Endodermal cell (in vitro differentiated cells): Measurements from ENCODE around the gene EARS2. TPM values are rescaled to one million over a fixed set of nuclear protein-coding genes. Genes with fewer than 3 reads are reported as not detected.

Experiments used
- DNase-seq: peaks from one replicate; pipeline ENCODE4 v3.0.0-alpha.2; 2017
- H3K27ac ChIP-seq: 2 replicates; pipeline ENCODE4 v1.5.1; 2013; ENCODE audit warnings: mild to moderate bottlenecking, low read depth, low read length, moderate library complexity
- H3K27me3 ChIP-seq: 2 replicates; pipeline ENCODE4 v1.6.1; 2013; ENCODE audit warnings: mild to moderate bottlenecking, low read length, moderate library complexity; ENCODE audit not compliant: insufficient read depth, control insufficient read depth, poor library complexity, severe bottlenecking
- H3K36me3 ChIP-seq: 2 replicates; pipeline ENCODE4 v1.7.0; 2013; ENCODE audit warnings: mild to moderate bottlenecking, low read length, moderate library complexity; ENCODE audit not compliant: control insufficient read depth, insufficient read depth
- H3K4me1 ChIP-seq: one replicate; pipeline ENCODE4 v1.7.0; 2013; ENCODE audit warnings: low read length; ENCODE audit not compliant: control insufficient read depth, insufficient read depth
- H3K4me3 ChIP-seq: 2 replicates; pipeline ENCODE4 v1.5.1; 2013; ENCODE audit warnings: mild to moderate bottlenecking, low read length, moderate library complexity
- H3K9ac ChIP-seq: 2 replicates; pipeline ENCODE4 v1.6.1; 2013; ENCODE audit warnings: mild to moderate bottlenecking, low read length, moderate library complexity; ENCODE audit not compliant: poor library complexity, severe bottlenecking; ENCODE audit errors: extremely low read depth
- H3K9me3 ChIP-seq: 2 replicates; pipeline ENCODE4 v1.6.1; 2013; ENCODE audit warnings: mild to moderate bottlenecking, low read length, moderate library complexity; ENCODE audit not compliant: control insufficient read depth
- H3K27ac Mint-ChIP-seq: 2 replicates; pipeline ENCODE4 v1.8.0; 2020; ENCODE audit warnings: mixed read lengths
- H3K27me3 Mint-ChIP-seq: 2 replicates; pipeline ENCODE4 v1.8.0; 2021; ENCODE audit warnings: mild to moderate bottlenecking, mixed read lengths; ENCODE audit not compliant: insufficient read depth
- H3K36me3 Mint-ChIP-seq: 2 replicates; pipeline ENCODE4 v1.8.0; 2020; ENCODE audit warnings: low read depth, mixed read lengths
- H3K4me1 Mint-ChIP-seq: 2 replicates; pipeline ENCODE4 v1.8.0; 2020; ENCODE audit warnings: mixed read lengths
- H3K4me3 Mint-ChIP-seq: 2 replicates; pipeline ENCODE4 v1.8.0; 2020; ENCODE audit warnings: mild to moderate bottlenecking, moderate library complexity, mixed read lengths
- H3K9me3 Mint-ChIP-seq: 2 replicates; pipeline ENCODE4 v1.8.0; 2020; ENCODE audit warnings: mild to moderate bottlenecking, mixed read lengths
- CTCF ChIP-seq: fragments of 200-600 bp; sonication (generic); conservative IDR thresholded peaks from 2 replicates; pipeline ENCODE4 v1.5.0; 2021; ENCODE audit warnings: antibody characterized with exemption, mild to moderate bottlenecking
- WGBS, 2 experiments: methylation state at CpG; one replicate each; pipeline versions ENCODE4 v1.1.5 to v1.1.7; 2013; ENCODE audit warnings: missing lambda C conversion rate in 2 of 2, mixed read lengths in 1 of 2; ENCODE audit not compliant: insufficient coverage in 1 of 2, insufficient read length in 1 of 2; 5-methylcytosine and 5-hydroxymethylcytosine counted together
- total RNA-seq, 2 donors: library from RNA; stranded (reverse); fragmentation: NEBNext Ultra II Directional in 1 of 2; extraction: Animal tissue kit (Norgen Biotek cat#: 25700) in 1 of 2; gene quantifications; 2 replicates in 1 of 2; 3 replicates in 1 of 2; pipeline ENCODE4 v1.2.1, GENCODE V29; 2021

Gene EARS2
- total RNA-seq, 2 donors from 2014 or later = 32.0 to 36.1 TPM

- Histone ChIP-seq H3K9me3 (no peaks in the 10 kb centered on the region), H3K4me1 (peaks cover 6% of the 10 kb centered on the region), H3K9ac (peak overlapping the region; percentile 80), H3K4me3 (peak overlapping the region; percentile 98), H3K27ac (peak overlapping the region; percentile 49), H3K36me3 (peaks cover 8% of the 10 kb centered on the region), H3K27me3 (no peaks in the 10 kb centered on the region)
- no peak for TF ChIP-seq CTCF
- Mint-ChIP-seq H3K4me1 (peaks cover 28% of the 10 kb centered on the region), H3K36me3 (peaks cover 14% of the 10 kb centered on the region), H3K4me3 (peak overlapping the region; percentile 78), H3K27me3 (peaks cover 6% of the 10 kb centered on the region), H3K27ac (peak overlapping the region; percentile 93), H3K9me3 (no peaks in the 10 kb centered on the region)
- peak; percentile 66 for DNase-seq
- 0% methylated on average over 1 to 16 of the region's 17 CpGs for WGBS, 2 experiments
Observed at GRCh38 chr16:23509782-23510163, 47.4 kb downstream of the EARS2 start.

- TF ChIP-seq CTCF = no peak
- H3K27ac ChIP-seq = no peak overlapping the region
- 3 to 10% methylated on average over 3 of the region's 5 CpGs for WGBS, 2 experiments
- peak overlapping the region; percentile 80 for H3K9ac ChIP-seq
- Mint-ChIP-seq H3K36me3 (peaks cover 12% of the 10 kb centered on the region), H3K4me3 (peak overlapping the region; percentile 78), H3K4me1 (peaks cover 32% of the 10 kb centered on the region), H3K27me3 (peaks cover 6% of the 10 kb centered on the region), H3K27ac (peak overlapping the region; percentile 92), H3K9me3 (no peaks in the 10 kb centered on the region)
- no peaks in the 10 kb centered on the region for H3K27me3 ChIP-seq
- H3K4me1 ChIP-seq = peaks cover 6% of the 10 kb centered on the region
- DNase-seq = no peak
- peaks cover 8% of the 10 kb centered on the region for H3K36me3 ChIP-seq
- peak overlapping the region; percentile 98 for H3K4me3 ChIP-seq
- H3K9me3 ChIP-seq = no peaks in the 10 kb centered on the region
Observed at GRCh38 chr16:23509441-23509754, 47.8 kb downstream of the EARS2 start.

- Histone ChIP-seq H3K9ac (peak overlapping the region; percentile 80), H3K27ac (no peak overlapping the region), H3K4me1 (peaks cover 6% of the 10 kb centered on the region), H3K9me3 (no peaks in the 10 kb centered on the region), H3K27me3 (no peaks in the 10 kb centered on the region), H3K36me3 (peaks cover 8% of the 10 kb centered on the region), H3K4me3 (peak overlapping the region; percentile 98)
- peak overlapping the region; percentile 92 for H3K27ac Mint-ChIP-seq
- H3K36me3 Mint-ChIP-seq = peaks cover 10% of the 10 kb centered on the region
- no peaks in the 10 kb centered on the region for H3K9me3 Mint-ChIP-seq
- DNase-seq = peak; percentile 70
- peaks cover 6% of the 10 kb centered on the region for H3K27me3 Mint-ChIP-seq
- WGBS, 2 experiments = 22 to 26% methylated on average over 24 to 28 of the region's 28 CpGs
- no peak for TF ChIP-seq CTCF
- peak overlapping the region; percentile 78 for H3K4me3 Mint-ChIP-seq
- H3K4me1 Mint-ChIP-seq = peaks cover 34% of the 10 kb centered on the region
Observed at GRCh38 chr16:23508589-23509440, 48.3 kb downstream of the EARS2 start.
